Bronchial epithelial cell (primary cell): Measurements from ENCODE around the gene AP4E1. TPM values are rescaled to one million over a fixed set of nuclear protein-coding genes. Genes with fewer than 3 reads are reported as not detected.
A peak's percentile ranks its signal among the peaks of the same experiment; 100 is the strongest.

Experiments used
- DNase-seq: peaks from one replicate; pipeline ENCODE4 v3.0.0-alpha.2; 2010; ENCODE audit warnings: low read depth
- FAIRE-seq: peaks from 2 replicates; lab custom pipeline; 2011; peaks lifted over from hg19 to GRCh38; lab: Jason Lieb, UNC
- H3K27me3 ChIP-seq: 2 replicates; pipeline ENCODE4 v1.5.1; 2011; ENCODE audit warnings: low read length; ENCODE audit not compliant: control insufficient read depth, insufficient read depth
- H3K36me3 ChIP-seq: 2 replicates; pipeline ENCODE4 v1.5.1; 2011; ENCODE audit warnings: low read length; ENCODE audit not compliant: control insufficient read depth, insufficient read depth
- H3K4me3 ChIP-seq: 2 replicates; pipeline ENCODE4 v1.5.1; 2011; ENCODE audit warnings: mild to moderate bottlenecking, low read depth, low read length, control low read depth
- total RNA-seq: library from RNA; depleted of rRNA; stranded (reverse); fragments of >200 nt; gene quantifications from 2 replicates; pipeline ENCODE4 v1.2.1, GENCODE V29; 2014
- TF ChIP-seq, protein P1 (sequence below): IDR thresholded peaks from 2 replicates; pipeline ENCODE4 v1.5.1; 2011; ENCODE audit warnings: mild to moderate bottlenecking, moderate library complexity, low read length, control low read depth, inconsistent platforms; ENCODE audit not compliant: insufficient read depth, severe bottlenecking

Gene AP4E1
- total RNA-seq, 1 donor from 2014 or later: 18.2 TPM

- DNase-seq (no peak), FAIRE-seq (peak; percentile 83)
- Histone ChIP-seq H3K27me3 (no peaks in the 10 kb centered on the region), H3K4me3 (no peak overlapping the region), H3K36me3 (no peaks in the 10 kb centered on the region)
- TF ChIP-seq, protein P1, sequence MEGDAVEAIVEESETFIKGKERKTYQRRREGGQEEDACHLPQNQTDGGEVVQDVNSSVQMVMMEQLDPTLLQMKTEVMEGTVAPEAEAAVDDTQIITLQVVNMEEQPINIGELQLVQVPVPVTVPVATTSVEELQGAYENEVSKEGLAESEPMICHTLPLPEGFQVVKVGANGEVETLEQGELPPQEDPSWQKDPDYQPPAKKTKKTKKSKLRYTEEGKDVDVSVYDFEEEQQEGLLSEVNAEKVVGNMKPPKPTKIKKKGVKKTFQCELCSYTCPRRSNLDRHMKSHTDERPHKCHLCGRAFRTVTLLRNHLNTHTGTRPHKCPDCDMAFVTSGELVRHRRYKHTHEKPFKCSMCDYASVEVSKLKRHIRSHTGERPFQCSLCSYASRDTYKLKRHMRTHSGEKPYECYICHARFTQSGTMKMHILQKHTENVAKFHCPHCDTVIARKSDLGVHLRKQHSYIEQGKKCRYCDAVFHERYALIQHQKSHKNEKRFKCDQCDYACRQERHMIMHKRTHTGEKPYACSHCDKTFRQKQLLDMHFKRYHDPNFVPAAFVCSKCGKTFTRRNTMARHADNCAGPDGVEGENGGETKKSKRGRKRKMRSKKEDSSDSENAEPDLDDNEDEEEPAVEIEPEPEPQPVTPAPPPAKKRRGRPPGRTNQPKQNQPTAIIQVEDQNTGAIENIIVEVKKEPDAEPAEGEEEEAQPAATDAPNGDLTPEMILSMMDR: no peak
These were observed 146.1 kb downstream of the AP4E1 start for GRCh38 chr15:51054535-51054934.

Other genes with a start within 250 kb of the AP4E1 start
- 35.2 and 59.2 TPM in 2 replicates for gene TRPM7, start 221.9 kb upstream of the AP4E1 start, total RNA-seq
- 64.5 and 75.0 TPM in 2 replicates for gene SPPL2A, start 143.0 kb upstream of the AP4E1 start, total RNA-seq
- gene TNFAIP8L3, start 186.2 kb downstream of the AP4E1 start, total RNA-seq: 5.0 and 7.6 TPM in 2 replicates